Activated T-cell treated with anti-CD3 and anti-CD28 coated beads, Interleukin-2, amount 50 U/mL, for 48 hours (primary cell): ENCODE results near the gene ARMH3.

Experiments used
- DNase-seq, 2 experiments: peaks; one replicate each; pipeline ENCODE4 v3.0.0-alpha.2; 2020

The ARMH3 gene

GRCh38 chr10:101974091-101974971 is 81.6 kb downstream of the ARMH3 start:
- DNase-seq, result no peak

DNA sequence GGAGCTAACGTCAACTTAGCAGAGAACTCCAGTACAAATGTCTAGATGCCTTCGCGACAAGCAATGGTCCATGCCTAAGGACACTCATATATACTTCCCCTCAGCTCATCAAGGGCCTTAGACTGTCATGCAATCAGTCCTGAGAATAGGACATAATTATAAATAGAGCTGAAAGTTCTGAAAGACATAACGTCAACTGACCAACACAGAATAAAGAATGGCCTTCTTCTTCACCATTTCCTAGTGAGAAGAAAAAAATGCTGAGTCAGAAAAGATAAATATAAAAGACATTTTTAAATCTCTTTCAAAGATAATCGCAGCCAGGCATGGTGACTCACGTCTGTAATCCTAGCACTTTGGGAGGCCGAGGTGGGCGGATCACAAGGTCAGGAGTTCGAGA is 83.2 kb downstream of the ARMH3 start:
- no peak for DNase-seq

DNA sequence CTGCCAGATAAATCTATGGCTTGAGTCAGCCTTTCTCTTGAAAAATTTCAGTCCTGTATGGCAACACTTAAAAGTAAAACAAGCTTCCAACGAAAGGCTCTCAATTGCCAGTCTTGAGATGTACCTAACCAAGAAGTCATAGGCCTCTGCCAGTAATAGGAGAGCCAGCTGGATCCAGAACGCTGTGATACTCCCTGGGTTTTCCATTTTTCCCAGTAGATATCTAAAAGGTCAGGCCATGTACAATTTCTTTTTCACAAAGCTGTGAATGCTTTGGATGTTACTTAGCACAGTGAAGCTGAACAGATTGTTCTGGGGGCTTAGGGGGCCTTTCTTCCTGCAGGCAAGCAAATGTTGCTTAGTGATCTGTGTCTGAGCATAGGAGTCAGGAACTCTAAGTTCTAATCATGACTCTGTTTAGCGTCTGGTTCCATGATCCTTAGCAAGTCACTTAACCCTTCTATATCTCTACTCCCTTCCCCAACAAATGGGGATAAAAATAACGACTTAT is 86.5 kb downstream of the ARMH3 start:
- no peak for DNase-seq

GRCh38 chr10:101968940-101969321 is 87.0 kb downstream of the ARMH3 start:
- no peak for DNase-seq

DNA sequence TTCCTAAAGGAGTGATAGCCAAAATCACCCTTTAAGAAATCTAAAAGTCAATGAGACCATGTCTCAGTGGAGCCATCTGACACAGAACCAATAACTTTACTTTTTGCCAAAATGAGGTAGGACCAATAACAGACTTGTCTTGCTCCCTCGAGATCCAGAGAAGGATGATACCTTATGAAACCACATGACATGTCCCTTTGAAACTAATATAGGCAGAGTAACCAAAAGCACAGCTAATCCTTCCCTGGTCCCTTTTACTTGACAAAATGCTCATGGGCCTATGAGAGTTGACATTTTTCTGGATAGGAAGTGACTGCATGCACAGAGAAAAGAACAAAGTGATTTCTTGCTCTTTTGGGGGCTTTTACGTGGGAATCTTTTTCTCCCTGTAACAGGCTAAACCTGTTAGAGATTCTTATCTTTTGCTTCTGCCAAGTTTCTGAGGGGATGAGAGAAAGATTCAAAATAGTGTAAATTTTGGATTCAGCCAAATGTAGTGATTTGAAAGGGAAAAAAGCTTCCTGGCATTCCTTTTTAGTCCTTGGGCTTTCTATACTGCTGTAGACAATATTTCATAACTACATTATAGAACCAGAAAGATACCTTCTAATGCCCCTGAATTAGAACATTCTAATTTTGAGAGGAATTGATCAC is 87.6 kb downstream of the ARMH3 start:
- DNase-seq, result no peak

DNA sequence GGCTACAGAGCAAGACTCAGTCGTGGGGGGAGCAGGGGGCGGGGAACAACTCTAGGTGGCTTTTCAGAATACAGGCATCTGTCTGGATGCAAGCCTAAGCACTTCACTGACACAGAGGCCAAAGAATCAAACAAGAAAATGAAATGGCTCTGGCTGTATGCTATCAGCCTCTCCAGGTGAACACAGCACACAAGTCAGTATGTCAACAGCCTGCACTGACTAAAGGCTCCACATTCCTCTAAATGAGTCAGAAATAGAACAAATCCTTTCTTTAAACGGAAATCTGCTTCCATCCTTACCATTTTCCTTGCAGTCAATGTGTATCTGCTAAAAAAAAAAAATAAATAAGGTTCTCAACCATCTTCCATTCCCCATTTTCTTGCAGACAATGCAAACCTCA is 88.3 kb downstream of the ARMH3 start:
- no peak for DNase-seq

DNA sequence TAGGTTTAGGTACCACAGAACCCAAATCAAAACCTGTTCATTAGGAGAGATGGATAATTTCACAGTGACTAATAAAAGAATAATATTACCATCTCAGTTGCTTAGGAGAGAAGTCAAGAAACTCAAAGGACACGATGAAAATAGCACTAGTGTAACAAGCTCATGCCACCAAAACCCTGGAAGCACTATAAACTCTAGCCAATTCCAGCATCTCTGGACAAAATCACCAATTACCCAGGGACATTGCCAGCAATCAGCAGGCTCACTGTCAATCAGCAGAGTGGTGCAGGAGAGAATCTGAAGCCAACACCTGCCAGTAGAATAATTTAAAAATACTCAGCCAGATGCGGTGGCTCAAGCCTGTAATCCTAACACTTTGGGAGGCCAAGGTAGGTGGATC is 88.9 kb downstream of the ARMH3 start:
- DNase-seq, result no peak

- no peak for DNase-seq
These were observed 90.8 kb downstream of the ARMH3 start for GRCh38 chr10:101965075-101965765.

DNA sequence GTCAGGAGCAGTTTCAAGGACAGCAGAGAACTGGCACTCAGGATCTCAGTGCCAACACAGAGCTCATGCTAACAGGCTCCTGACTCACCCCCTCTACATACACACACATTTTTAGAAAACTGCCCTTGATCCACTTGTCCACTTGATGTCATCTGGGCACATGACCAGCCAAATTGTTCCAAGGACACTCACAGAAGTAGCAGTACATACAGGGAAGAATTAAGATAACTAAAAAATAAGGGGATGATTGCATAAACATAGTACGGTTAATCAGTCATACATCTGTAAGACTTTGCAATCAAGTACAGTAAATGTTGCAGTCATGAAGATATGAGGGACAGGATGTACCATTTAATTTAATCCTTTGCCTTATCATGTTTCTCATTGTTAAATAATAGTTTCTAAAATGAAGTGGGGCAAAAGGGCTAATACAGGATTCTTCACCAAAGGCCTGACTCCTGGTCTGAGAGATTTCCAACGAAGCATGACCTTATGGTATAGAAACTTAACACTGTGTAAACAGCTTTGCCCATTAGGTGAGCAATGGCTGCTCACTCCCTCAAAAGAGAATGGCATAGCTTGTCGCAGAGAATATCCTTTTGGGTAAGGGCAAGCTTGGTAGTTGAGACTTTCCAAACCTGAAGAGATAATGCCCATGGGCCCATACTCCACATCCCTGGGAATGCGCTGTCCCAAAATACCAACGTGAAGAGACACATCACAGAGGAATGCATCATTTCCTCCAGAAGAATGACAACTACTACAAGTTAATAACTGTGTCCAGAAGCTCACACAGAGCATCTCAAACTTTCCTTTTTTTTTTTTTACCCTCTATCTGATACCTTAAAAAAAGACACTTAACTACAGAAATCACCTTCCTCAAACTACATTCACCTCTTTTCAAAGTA is 94.1 kb downstream of the ARMH3 start:
- DNase-seq, result no peak

- DNase-seq, result no peak
These were observed 95.0 kb downstream of the ARMH3 start for GRCh38 chr10:101960879-101961395.

DNA sequence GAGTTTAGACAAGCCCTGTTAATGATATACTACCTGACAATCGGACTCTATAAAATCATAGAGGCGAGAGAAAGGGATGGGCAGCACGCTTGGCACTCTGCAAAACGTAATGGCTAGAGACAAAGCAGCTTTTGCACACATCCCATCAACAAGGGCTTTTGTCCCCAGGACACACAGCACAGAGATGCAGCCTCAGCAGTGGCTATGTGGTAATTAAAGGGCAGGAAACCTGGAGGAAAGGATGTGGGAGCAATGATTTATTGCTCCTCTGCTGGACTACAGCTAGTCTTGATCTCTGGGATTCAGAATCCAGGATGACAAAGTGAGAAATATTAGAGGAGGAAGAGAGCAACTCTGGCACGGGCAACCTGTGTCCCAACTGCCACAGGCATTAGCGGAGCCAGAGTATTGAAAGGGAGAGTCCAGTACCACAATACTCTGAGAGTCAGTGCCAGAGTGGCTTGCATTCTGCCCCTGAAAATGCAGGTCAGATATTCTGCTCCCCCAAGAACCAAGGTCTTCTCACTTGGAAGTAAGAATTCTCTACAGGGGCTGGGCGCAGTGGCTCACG is 96.5 kb downstream of the ARMH3 start:
- no peak for DNase-seq

GRCh38 chr10:101958691-101959090 is 97.3 kb downstream of the ARMH3 start:
- no peak for DNase-seq

DNA sequence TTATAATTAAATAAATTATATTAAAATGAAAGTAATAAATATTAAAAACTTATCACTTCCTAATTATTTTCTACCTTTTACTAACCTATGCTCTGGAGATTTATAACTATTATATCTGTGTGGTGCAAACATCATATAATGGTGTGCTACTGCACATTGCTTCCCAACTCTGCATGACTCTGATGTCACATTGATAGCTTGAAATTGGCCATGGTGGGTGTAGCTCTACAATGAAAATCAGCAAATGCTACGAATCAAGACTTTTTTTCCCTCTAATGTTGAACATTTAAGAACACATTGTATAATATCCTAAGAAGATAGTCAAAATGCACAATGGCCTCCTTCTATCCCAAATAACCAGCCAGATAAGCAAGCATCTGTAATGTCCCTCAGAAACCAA is 99.1 kb downstream of the ARMH3 start:
- DNase-seq, result no peak

DNA sequence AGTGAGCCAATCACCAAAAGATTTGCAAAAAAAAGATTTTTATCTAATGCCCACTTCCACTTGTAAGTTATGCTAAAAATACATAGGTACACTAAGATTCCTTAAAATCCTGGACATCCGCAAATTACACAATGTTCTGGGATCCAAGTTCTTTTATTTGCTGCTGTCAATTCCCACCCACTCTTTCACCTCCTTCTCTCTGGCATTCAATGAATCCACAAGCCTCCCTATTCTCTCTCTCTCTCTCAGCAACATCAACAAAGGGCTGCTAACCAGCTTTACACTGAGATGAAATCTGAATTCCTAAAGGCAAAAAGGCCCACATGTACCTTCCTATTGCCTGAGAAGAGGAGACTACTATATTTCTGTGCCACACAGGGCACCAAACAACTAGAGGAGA is 99.9 kb downstream of the ARMH3 start:
- DNase-seq, result no peak

DNA sequence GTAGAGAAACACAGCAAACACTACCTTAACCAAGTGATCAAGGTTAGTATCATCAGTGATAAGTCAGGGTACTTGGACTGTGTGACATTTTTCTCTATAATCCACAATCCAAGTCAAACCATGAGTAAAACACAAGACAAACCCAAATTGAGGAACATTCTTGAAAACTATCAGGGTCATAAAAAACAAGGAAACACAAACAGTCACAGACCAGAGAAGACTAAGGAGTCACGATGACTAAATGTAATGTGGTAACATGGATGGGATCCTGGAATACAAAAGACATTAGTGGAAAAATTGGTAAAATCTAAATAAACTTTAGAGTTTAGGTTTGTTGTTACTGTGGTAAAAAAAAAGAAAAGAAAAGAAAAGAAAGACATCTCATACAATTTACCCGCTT is 103.8 kb downstream of the ARMH3 start:
- no peak for DNase-seq

DNA sequence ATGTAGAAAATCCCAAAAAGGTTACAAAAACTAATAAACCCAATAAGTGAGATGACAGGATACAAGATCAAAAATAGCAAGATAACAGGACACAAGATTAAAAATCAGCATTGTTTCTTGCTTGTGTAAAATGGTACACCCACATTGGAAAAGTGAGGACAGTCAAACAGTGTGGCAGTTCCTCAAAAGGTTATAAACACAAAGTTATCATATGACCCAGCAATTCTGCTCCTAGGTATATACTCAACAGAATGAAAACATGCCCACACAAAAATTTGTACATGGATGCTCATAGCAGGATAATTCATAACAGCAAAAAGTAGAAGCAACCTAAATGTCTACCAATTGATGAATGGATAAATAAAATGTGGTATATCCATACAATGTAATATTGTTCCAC is 105.8 kb downstream of the ARMH3 start:
- no peak for DNase-seq

DNA sequence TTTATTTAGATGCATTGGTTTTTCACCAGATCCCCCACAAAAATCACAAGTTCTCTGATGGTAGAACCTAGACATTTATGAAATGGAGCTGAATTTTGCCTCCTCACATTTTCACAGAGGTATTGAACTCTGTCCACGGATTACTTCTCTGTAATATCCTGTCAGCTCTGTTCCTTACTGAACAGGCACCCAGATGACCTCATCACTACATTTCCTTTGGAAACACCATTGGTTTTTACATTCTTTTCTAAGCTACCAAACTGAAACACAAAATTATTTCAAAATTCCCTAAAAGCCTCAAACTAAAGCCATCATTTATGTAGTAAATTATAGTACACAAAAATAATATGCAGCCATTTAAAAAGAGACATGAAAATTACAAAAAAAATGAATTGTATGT is 114.1 kb downstream of the ARMH3 start:
- no peak for DNase-seq

DNA sequence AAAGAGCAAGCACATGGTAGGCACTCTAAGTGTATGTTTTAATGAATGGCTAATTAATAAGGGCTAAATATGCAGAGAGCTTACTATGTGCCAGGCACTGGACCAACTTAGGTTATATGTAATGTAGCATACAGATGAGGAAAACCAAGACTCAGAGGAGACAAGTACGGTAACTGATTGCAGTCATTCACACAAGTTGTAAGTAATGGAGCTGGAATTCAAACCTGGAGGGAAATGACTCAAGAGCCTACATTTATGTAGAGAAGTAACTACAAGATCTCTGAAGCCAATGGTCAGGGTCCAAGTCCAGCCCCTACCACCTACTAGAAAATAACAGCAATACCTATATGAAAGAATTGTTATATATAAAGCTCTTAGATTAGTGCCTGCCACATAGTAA is 115.1 kb downstream of the ARMH3 start:
- DNase-seq, result no peak

- no peak for DNase-seq
These were observed 116.2 kb downstream of the ARMH3 start for GRCh38 chr10:101939729-101940128.

GRCh38 chr10:101939008-101939648 is 116.8 kb downstream of the ARMH3 start:
- DNase-seq, result no peak

- no peak for DNase-seq
These were observed 117.5 kb downstream of the ARMH3 start for GRCh38 chr10:101938305-101939007.
